ENCODE measurements around the gene MYBPHL. TPM values are rescaled to one million over a fixed set of nuclear protein-coding genes. Genes with fewer than 3 reads are reported as not detected.
A peak's percentile ranks its signal among the peaks of the same experiment; 100 is the strongest.

MYBPHL gene
- total RNA-seq, 1 donor from 2014 or later: 0.29 TPM

GRCh38 chr1:109247401-109248365 is 59.1 kb downstream of the MYBPHL start:
- Mint-ChIP-seq H3K4me3 (ENCODE audit: low read depth) (no peak overlapping the region), H3K4me1 (ENCODE audit: low read depth) (peaks cover 3% of the 10 kb centered on the region), H3K9me3 (ENCODE audit: low read depth) (no peaks in the 10 kb centered on the region), H3K27me3 (peaks cover 19% of the 10 kb centered on the region), H3K27ac (no peak overlapping the region), H3K36me3 (ENCODE audit: insufficient read depth) (peaks cover 13% of the 10 kb centered on the region)
- DNase-seq (ENCODE audit: low spot score, unreplicated experiment): no peak
- no peak for TF ChIP-seq CTCF (IDR thresholded peaks at IDR 0.05; ENCODE audit: unreplicated experiment)

GRCh38 chr1:109246141-109246551 is 60.7 kb downstream of the MYBPHL start:
- no peaks in the 10 kb centered on the region for H3K9me3 Mint-ChIP-seq (ENCODE audit: low read depth)
- TF ChIP-seq CTCF (IDR thresholded peaks at IDR 0.05; ENCODE audit: unreplicated experiment): no peak
- no peak overlapping the region for H3K4me3 Mint-ChIP-seq (ENCODE audit: low read depth)
- H3K4me1 Mint-ChIP-seq (ENCODE audit: low read depth): peaks cover 13% of the 10 kb centered on the region
- no peak overlapping the region for H3K27ac Mint-ChIP-seq
- H3K36me3 Mint-ChIP-seq (ENCODE audit: insufficient read depth): no peaks in the 10 kb centered on the region
- no peak for DNase-seq (ENCODE audit: low spot score, unreplicated experiment)
- H3K27me3 Mint-ChIP-seq: peaks cover 29% of the 10 kb centered on the region

GRCh38 chr1:109243860-109244552 is 62.8 kb downstream of the MYBPHL start:
- Mint-ChIP-seq H3K27me3 (peaks cover 29% of the 10 kb centered on the region), H3K4me3 (ENCODE audit: low read depth) (no peak overlapping the region), H3K4me1 (ENCODE audit: low read depth) (peaks cover 16% of the 10 kb centered on the region), H3K36me3 (ENCODE audit: insufficient read depth) (no peaks in the 10 kb centered on the region), H3K9me3 (ENCODE audit: low read depth) (no peaks in the 10 kb centered on the region), H3K27ac (no peak overlapping the region)
- TF ChIP-seq CTCF (IDR thresholded peaks at IDR 0.05; ENCODE audit: unreplicated experiment): no peak
- no peak for DNase-seq (ENCODE audit: low spot score, unreplicated experiment)

- Mint-ChIP-seq H3K27me3 (peaks cover 29% of the 10 kb centered on the region), H3K36me3 (ENCODE audit: insufficient read depth) (no peaks in the 10 kb centered on the region), H3K27ac (peak overlapping the region; percentile 74), H3K9me3 (ENCODE audit: low read depth) (no peaks in the 10 kb centered on the region), H3K4me3 (ENCODE audit: low read depth) (no peak overlapping the region), H3K4me1 (ENCODE audit: low read depth) (peaks cover 16% of the 10 kb centered on the region)
- no peak for TF ChIP-seq CTCF (IDR thresholded peaks at IDR 0.05; ENCODE audit: unreplicated experiment)
- no peak for DNase-seq (ENCODE audit: low spot score, unreplicated experiment)
Measured at GRCh38 chr1:109243221-109243620, 63.6 kb downstream of the MYBPHL start.

GRCh38 chr1:109242387-109242786 is 64.4 kb downstream of the MYBPHL start:
- no peak for TF ChIP-seq CTCF (IDR thresholded peaks at IDR 0.05; ENCODE audit: unreplicated experiment)
- H3K4me3 Mint-ChIP-seq (ENCODE audit: low read depth): no peak overlapping the region
- peaks cover 25% of the 10 kb centered on the region for H3K27me3 Mint-ChIP-seq
- peaks cover 16% of the 10 kb centered on the region for H3K4me1 Mint-ChIP-seq (ENCODE audit: low read depth)
- H3K9me3 Mint-ChIP-seq (ENCODE audit: low read depth): no peaks in the 10 kb centered on the region
- peak overlapping the region; percentile 6 for H3K27ac Mint-ChIP-seq
- no peak for DNase-seq (ENCODE audit: low spot score, unreplicated experiment)
- peaks cover 1% of the 10 kb centered on the region for H3K36me3 Mint-ChIP-seq (ENCODE audit: insufficient read depth)
